GM18526 (cell line): ENCODE data around the gene SLC13A4.

ENCODE experiments used
- POLR2A ChIP-seq: IDR thresholded peaks from 3 replicates; pipeline ENCODE4 v1.6.1; 2011; ENCODE audit not compliant: insufficient read length; ENCODE audit errors: extremely low read depth

Gene SLC13A4

GRCh38 chr7:135690566-135690965 is 37.4 kb downstream of the SLC13A4 start:
- TF ChIP-seq POLR2A: no peak

- TF ChIP-seq POLR2A: no peak
Measured at GRCh38 chr7:135687466-135687865, 40.5 kb downstream of the SLC13A4 start.

GRCh38 chr7:135685306-135686084 is 42.5 kb downstream of the SLC13A4 start:
- no peak for TF ChIP-seq POLR2A

- TF ChIP-seq POLR2A: no peak
Measured at GRCh38 chr7:135684699-135685098, 43.3 kb downstream of the SLC13A4 start.

GRCh38 chr7:135684136-135684535 is 43.9 kb downstream of the SLC13A4 start:
- no peak for TF ChIP-seq POLR2A

- no peak for TF ChIP-seq POLR2A
Measured at GRCh38 chr7:135683609-135684008, 44.4 kb downstream of the SLC13A4 start.

- TF ChIP-seq POLR2A: no peak
Measured at GRCh38 chr7:135682191-135682590, 45.8 kb downstream of the SLC13A4 start.

GRCh38 chr7:135681762-135682161 is 46.2 kb downstream of the SLC13A4 start:
- TF ChIP-seq POLR2A: no peak

GRCh38 chr7:135678612-135679575 is 49.1 kb downstream of the SLC13A4 start:
- no peak for TF ChIP-seq POLR2A

- TF ChIP-seq POLR2A: no peak
Measured at GRCh38 chr7:135673360-135673706, 54.7 kb downstream of the SLC13A4 start.

- TF ChIP-seq POLR2A: no peak
Measured at GRCh38 chr7:135672560-135673359, 55.2 kb downstream of the SLC13A4 start.

- no peak for TF ChIP-seq POLR2A
Measured at GRCh38 chr7:135670179-135670578, 57.8 kb downstream of the SLC13A4 start.

GRCh38 chr7:135669774-135670173 is 58.2 kb downstream of the SLC13A4 start:
- no peak for TF ChIP-seq POLR2A

- no peak for TF ChIP-seq POLR2A
Measured at GRCh38 chr7:135666846-135667245, 61.1 kb downstream of the SLC13A4 start.

- TF ChIP-seq POLR2A: no peak
Measured at GRCh38 chr7:135666156-135666555, 61.8 kb downstream of the SLC13A4 start.
